ENCODE data around the gene HNRNPF.
A peak's percentile ranks its signal among the peaks of the same experiment; 100 is the strongest.

Gene HNRNPF

DNA sequence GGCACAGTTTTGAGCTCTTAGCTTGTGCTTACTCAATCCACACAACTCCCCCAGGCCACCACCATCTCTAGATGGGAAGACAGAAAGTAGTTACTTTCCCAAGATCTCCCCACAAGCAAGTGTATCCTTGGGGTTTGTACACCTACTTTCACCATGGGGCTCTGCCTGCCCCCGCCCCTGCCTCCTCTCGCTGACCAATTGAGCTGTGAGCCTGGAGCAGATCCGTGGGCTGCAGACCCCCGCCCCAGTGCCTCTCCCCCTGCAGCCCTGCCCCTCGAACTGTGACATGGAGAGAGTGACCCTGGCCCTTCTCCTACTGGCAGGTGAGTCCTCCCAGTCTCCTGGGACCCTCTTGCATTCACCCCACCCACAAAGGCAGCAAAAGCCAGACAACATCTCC, 35.5 kb downstream of the HNRNPF start:
- Histone ChIP-seq H3K36me3 (ENCODE audit: control insufficient read depth in 2 of 2, insufficient read depth in 1 of 2, low read length in 2 of 2) (no peaks in the 10 kb centered on the region), H3K27ac (ENCODE audit: extremely low read depth, low read depth, low read length) (no peak overlapping the region), H3K4me3 (ENCODE audit: low read depth, low read length) (no peak overlapping the region), H3K9me3 (ENCODE audit: control insufficient read depth, insufficient read depth, low read depth, low read length) (no peaks in the 10 kb centered on the region), H3K4me1 (ENCODE audit: control insufficient read depth, insufficient read depth, low read length) (no peaks in the 10 kb centered on the region)
- TF ChIP-seq MYNN (tag by site-specific recombination; IDR thresholded peaks at IDR 0.05; ENCODE audit: borderline replicate concordance) (no peak), KLF8 (tag by site-specific recombination; IDR thresholded peaks at IDR 0.05) (no peak), ZNF600 (tag by site-specific recombination; IDR thresholded peaks at IDR 0.05) (no peak), ZFP3 (tag by site-specific recombination; IDR thresholded peaks at IDR 0.05; ENCODE audit: low read depth) (no peak), ZNF639 (tag by site-specific recombination; IDR thresholded peaks at IDR 0.05) (no peak), ZNF747 (tag by site-specific recombination; IDR thresholded peaks at IDR 0.05) (no peak), ZNF266 (tag by site-specific recombination; IDR thresholded peaks at IDR 0.05; ENCODE audit: low read depth) (no peak), ZNF404 (tag by site-specific recombination; IDR thresholded peaks at IDR 0.05) (no peak), BCL11B (tag by site-specific recombination; IDR thresholded peaks at IDR 0.05; ENCODE audit: low read depth) (no peak), ZNF155 (tag by site-specific recombination; IDR thresholded peaks at IDR 0.05) (no peak), OVOL3 (tag by site-specific recombination; IDR thresholded peaks at IDR 0.05) (no peak), ZNF549 (tag by site-specific recombination; IDR thresholded peaks at IDR 0.05) (no peak), ZNF521 (tag by site-specific recombination; IDR thresholded peaks at IDR 0.05) (no peak), ZNF660 (tag by site-specific recombination; IDR thresholded peaks at IDR 0.05) (no peak), KLF1 (tag by site-specific recombination; IDR thresholded peaks at IDR 0.05) (no peak)
- POLR2A ChIA-PET = no interaction called here
- CTCF ChIA-PET = interaction anchor here (1.4 kb wide), 1 partner anchor 81 kb away, joined by 5 read pairs; no protein-coding TSS in a partner anchor

DNA sequence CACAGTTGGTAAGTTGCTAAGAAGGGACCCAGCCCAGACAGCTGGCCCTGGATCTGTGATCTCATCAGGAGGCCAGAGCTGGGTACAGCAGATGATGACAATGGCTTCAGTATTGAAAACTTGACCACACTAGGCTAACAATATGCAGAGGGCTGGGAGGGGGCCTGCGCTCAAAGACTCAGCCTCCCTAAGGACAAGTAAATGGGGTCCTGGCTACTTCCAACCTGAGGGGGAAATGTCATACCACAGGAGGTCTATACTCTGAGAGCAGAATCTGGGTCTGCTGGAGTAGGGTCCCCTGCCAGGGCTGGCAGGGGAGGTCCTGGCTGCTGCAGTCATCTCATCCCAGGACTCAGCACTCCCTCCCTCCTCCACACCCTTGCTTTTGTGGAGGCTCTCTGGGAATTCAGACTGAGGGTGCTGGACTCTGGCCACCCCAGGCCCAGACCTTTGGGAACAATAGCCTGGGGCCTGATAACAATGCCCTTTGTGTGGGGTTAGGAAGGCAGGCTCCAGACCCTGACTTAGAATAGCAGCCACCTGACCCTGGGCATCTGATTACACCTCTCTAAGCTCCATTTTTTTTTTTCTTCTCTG, 36.1 kb downstream of the HNRNPF start:
- no peaks in the 10 kb centered on the region for H3K36me3 ChIP-seq (ENCODE audit: control insufficient read depth in 2 of 2, insufficient read depth in 1 of 2, low read length in 2 of 2)
- H3K9me3 ChIP-seq (ENCODE audit: control insufficient read depth, insufficient read depth, low read depth, low read length) = no peaks in the 10 kb centered on the region
- CTCF ChIA-PET = interaction anchor here (1.4 kb wide), 1 partner anchor 81 kb away, joined by 5 read pairs; no protein-coding TSS in a partner anchor
- H3K4me1 ChIP-seq (ENCODE audit: control insufficient read depth, insufficient read depth, low read length) = no peaks in the 10 kb centered on the region
- no peak overlapping the region for H3K4me3 ChIP-seq (ENCODE audit: low read depth, low read length)
- peak; percentile 62 for TF ChIP-seq ZIC2 (tag by site-specific recombination; IDR thresholded peaks at IDR 0.05)
- TF ChIP-seq ZNF112 (tag by site-specific recombination; IDR thresholded peaks at IDR 0.05) = no peak
- TF ChIP-seq ZBTB20 (tag by site-specific recombination; IDR thresholded peaks at IDR 0.05) = peak; percentile 62; the same call in 1 of the 2 replicates
- peak; percentile 39; the same call in 1 of the 2 replicates for TF ChIP-seq ZBTB17 (tag by site-specific recombination; IDR thresholded peaks at IDR 0.05)
- no peak for TF ChIP-seq ZNF707 (tag by site-specific recombination; IDR thresholded peaks at IDR 0.05)
- TF ChIP-seq ZNF48 (tag by site-specific recombination; IDR thresholded peaks at IDR 0.05) = no peak
- peak; percentile 41 for TF ChIP-seq GLIS1 (tag by site-specific recombination; IDR thresholded peaks at IDR 0.05)
- no peak overlapping the region for H3K27ac ChIP-seq (ENCODE audit: extremely low read depth, low read depth, low read length)
- POLR2A ChIA-PET = no interaction called here

DNA sequence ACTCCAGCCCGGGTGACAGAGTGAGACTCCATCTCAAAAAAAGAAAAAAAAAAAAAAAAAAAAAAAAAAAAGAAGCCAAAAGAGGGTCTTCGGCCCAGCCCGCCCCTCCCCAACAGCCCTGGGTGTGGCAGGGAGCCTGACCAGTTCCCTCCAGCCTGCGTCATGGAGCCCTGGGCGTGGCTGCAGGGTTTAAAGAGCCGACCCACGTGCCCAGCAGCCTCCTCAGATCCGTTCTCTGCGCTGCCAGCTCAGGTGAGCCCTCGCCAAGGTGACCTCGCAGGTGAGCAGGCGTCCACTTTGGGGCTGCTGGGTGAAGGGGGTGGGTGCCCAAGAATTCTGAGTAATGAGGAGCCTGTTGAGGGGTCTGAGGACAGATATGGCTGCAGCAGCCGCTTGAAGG, 37.6 kb downstream of the HNRNPF start, which contains the start of gene FXYD4:
TSS of gene FXYD4 (plus strand) at position 219 of the 400 bp plus-strand sequence. CDS start 2,111 bp downstream, outside the sequence.
- H3K36me3 ChIP-seq (ENCODE audit: control insufficient read depth in 2 of 2, insufficient read depth in 1 of 2, low read length in 2 of 2) = no peaks in the 10 kb centered on the region
- no peaks in the 10 kb centered on the region for H3K4me1 ChIP-seq (ENCODE audit: control insufficient read depth, insufficient read depth, low read length)
- no peak within 1 kb of the TSS for H3K27ac ChIP-seq (ENCODE audit: extremely low read depth, low read depth, low read length)
- no peak for TF ChIP-seq ZNF157 (tag by site-specific recombination; IDR thresholded peaks at IDR 0.05)
- TF ChIP-seq ZNF311 (tag by site-specific recombination; IDR thresholded peaks at IDR 0.05; ENCODE audit: borderline replicate concordance) = no peak
- TF ChIP-seq ZNF571 (tag by site-specific recombination; IDR thresholded peaks at IDR 0.05) = no peak
- TF ChIP-seq SETDB1 (IDR thresholded peaks at IDR 0.05; ENCODE audit: insufficient read length, low read length) = no peak
- no peak for TF ChIP-seq ZNF785 (tag by site-specific recombination; IDR thresholded peaks at IDR 0.05)
- no peak for TF ChIP-seq ZNF132 (tag by site-specific recombination; IDR thresholded peaks at IDR 0.05; ENCODE audit: borderline replicate concordance)
- TF ChIP-seq ZNF626 (tag by site-specific recombination; IDR thresholded peaks at IDR 0.05) = no peak
- no peak for TF ChIP-seq KLF10 (tag by site-specific recombination; IDR thresholded peaks at IDR 0.05)
- no peak for TF ChIP-seq ZNF48 (tag by site-specific recombination; IDR thresholded peaks at IDR 0.05)
- no peak for TF ChIP-seq ZNF184 (tag by site-specific recombination; IDR thresholded peaks at IDR 0.05)
- TF ChIP-seq ZNF621 (tag by site-specific recombination; IDR thresholded peaks at IDR 0.05) = no peak
- TF ChIP-seq ZBTB20 (tag by site-specific recombination; IDR thresholded peaks at IDR 0.05) = no peak
- no peak for TF ChIP-seq ZNF366 (tag by site-specific recombination; conservative IDR thresholded peaks at IDR 0.05)
- no peak for TF ChIP-seq ZNF335 (tag by site-specific recombination; conservative IDR thresholded peaks at IDR 0.05)
- TF ChIP-seq ZSCAN16 (tag by site-specific recombination; IDR thresholded peaks at IDR 0.05) = no peak
- TF ChIP-seq ZNF707 (tag by site-specific recombination; IDR thresholded peaks at IDR 0.05) = no peak
- TF ChIP-seq ZNF404 (tag by site-specific recombination; IDR thresholded peaks at IDR 0.05) = no peak
- H3K4me3 ChIP-seq (ENCODE audit: low read depth, low read length) = no peak within 1 kb of the TSS
- no peaks in the 10 kb centered on the region for H3K9me3 ChIP-seq (ENCODE audit: control insufficient read depth, insufficient read depth, low read depth, low read length)
- CTCF ChIA-PET = no interaction called here
- POLR2A ChIA-PET = interaction anchor here (0.7 kb wide), 1 partner anchor 55 kb away, joined by 6 read pairs; no protein-coding TSS in a partner anchor

All from HEK293 (cell line).